HG03558 (cell line): ENCODE measurements around the gene EFHD2.
"Not testable (repeated sequence)": the region's sequence is repeated elsewhere in the genome, so short reads cannot be mapped to it uniquely, and the experiment has no call there.

ENCODE experiments used
- ATAC-seq: cut with Tn5 transposase; IDR thresholded peaks from one replicate; pipeline ENCODE4 v1.9.1; 2021; ENCODE audit warnings: moderate number of reproducible peaks; ENCODE audit not compliant: unreplicated experiment; ENCODE audit errors: extremely low read depth

The EFHD2 gene

DNA sequence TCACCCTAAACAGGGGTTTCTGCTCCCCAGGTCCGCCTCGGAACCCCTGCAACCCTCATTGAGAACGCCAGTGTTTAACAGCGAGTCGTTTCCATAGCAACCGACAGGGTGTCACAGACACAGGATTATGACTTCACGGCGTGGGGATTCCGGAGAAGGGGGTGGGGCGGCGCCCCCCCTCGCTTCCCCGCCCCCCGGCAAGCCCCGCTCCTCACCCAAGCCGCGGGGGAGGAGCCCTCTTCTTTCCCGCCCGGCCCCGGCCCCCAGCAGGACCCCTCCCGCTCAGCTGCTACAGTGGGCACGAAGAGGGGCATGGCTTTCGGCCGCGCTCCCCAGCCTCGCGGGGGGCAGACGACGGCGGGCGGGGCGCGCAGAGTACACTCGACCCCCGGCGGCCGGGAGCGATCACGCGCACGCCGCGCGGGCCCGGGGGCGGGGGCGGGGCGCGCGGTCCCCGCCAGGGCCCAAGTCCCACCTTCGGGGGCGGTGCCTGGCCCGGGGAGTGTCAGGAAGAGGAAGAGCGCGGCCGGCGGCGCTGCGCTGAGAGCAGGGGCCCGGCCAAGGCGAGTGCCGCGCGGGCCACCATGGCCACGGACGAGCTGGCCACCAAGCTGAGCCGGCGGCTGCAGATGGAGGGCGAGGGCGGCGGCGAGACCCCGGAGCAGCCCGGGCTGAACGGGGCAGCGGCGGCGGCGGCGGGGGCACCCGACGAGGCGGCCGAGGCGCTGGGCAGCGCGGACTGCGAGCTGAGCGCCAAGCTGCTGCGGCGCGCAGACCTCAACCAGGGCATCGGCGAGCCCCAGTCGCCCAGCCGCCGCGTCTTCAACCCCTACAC, at the start of gene EFHD2:
TSS of gene EFHD2 (plus strand) at position 501 of the 835 bp plus-strand sequence. CDS start at position 585, 84 bp downstream.
- no peak for ATAC-seq

DNA sequence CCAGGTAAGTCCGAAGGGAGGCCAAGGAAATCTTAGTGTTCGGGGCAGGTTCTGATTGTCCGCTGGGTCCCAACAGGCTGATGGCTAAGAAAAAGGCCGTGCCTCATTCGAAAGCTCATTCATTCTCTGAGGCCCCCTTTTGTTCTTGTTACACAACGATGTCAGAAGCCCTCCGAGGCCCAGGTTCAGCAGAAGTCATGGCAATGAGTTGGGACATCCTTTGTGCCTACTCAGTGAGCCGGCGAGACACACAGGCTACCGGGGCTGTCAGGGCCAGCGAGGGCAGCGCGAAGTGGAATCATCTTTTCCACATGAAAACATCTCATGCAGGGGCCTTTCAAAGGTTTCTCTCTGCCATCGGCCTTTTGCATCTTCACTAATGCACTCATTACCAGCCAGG, 49.0 kb upstream of the EFHD2 start:
- no peak for ATAC-seq

- no peak for ATAC-seq
Measured at GRCh38 chr1:15362096-15362736, 47.5 kb upstream of the EFHD2 start.

DNA sequence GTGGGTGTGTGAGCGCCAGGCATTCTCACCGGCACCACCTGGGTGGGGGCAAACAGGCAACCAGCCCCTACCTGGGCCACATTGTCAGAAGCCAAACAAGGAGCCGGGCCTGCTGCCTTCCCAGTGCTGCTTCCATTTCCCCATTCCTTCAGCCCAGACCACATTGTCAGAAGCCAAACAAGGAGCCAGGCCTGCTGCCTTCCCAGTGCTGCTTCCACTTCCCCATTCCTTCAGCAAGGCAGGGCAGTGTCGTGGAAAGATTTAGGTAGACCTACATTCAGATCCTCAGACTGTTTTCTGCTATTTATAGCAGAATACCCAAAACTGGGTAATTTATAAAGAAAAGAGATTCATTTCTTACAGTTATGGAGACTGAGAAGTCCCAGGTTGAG, 47.0 kb upstream of the EFHD2 start:
- ATAC-seq: no peak

DNA sequence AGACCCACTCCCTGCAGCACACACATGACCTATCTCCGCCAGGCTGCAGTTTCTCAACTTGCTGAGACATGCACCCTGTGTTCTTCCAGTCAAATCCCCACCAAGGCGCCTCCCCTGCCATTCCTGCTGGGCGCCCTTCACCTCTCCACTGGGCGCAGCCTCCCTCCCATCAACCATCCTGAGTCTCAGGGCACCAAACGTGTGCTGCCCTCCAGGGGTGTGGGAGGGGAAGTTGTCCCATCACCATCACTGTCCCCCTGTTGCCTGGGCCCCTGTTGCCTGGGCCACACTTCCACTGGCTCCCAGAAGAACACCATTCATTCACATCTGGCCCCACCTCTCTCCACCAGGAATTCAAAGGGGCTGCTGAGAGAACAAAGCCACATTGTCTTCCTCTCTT, 44.9 kb upstream of the EFHD2 start:
- no peak for ATAC-seq

GRCh38 chr1:15368888-15369287, 40.8 kb upstream of the EFHD2 start:
- ATAC-seq: no peak

DNA sequence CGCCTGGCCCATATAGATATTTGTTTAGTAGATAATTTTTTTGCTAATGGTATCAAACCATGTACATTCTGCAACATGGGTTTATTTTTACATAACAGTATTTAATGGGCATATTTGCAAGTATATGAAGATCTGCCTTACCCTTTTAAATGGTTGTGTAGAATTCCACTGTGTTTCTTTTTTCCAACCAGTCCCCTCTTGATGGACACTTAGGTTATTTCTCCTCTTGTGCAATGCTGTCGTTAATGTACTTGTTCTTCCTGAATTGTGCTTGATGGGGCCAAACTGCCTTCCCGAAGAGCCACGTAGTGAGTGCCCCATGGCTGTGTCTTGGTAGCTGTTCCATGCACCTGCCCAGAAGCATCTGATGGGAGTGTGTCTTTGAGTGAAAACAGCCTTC, 39.4 kb upstream of the EFHD2 start:
- ATAC-seq: no peak

GRCh38 chr1:15370781-15371520, 38.7 kb upstream of the EFHD2 start:
- no peak for ATAC-seq

DNA sequence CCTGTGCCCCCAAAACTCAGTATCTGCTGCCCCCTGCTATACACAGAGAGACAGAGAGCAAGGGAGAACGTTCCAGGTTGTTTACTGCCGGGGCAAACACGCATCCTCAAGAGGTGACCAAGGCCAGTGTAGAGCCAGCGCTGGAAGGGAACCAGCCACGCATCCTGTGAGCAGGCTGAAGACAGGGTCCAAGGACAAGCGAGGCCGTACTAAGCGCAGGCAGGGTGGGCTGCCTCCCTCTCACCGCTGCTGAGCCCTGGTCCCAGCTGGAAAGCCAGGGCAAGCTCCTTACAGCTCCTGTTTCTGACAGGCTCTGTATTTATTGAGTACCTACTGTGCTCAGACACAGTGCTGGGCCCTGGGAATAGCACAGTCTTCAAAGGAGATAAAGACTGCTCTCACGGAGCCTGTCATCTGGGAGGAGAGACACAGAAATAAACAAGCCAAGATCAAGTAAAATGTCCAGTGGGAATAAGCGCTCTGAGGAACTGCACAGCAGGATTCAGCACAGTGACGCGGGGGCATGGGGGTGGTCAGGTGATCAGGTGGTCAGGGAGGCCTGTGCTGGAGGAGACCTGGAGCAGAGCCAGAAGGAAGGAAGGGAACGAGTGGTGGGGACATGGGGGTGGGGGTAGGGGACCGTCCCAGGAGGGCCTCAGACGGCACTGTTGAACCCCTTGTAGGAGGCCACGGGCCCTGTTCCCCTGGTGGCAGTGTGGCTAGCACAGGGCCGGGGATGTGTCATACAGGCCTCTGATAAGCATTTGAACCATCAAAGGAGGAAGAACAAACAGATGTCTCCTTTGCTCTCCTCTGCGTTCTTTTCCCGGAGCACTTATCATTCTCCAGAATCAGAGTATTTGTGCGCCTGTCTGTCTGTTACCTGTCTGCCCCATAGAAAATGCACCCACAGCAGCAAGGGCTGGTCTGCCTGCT, 37.8 kb upstream of the EFHD2 start:
- ATAC-seq: no peak

DNA sequence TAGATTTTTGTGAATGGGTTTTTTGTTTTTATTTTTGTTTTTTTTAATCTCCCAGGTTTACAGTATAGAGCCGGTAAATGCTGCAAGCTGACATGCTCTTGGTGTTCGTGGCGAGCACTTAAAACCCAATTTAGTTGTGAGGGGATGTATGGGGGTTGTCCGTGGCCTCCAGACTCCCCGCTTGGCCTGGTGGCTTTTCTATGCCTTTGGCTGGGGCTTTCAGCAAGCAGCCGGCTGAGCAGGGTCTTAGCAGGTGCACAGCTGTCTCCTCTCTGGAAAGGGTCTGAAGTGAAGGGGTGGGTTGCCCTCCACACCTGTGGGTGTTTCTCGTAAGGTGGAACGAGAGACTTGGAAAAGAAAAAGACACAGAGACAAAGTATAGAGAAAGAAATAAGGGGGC, 31.0 kb upstream of the EFHD2 start:
- ATAC-seq: no peak

- ATAC-seq: not testable (repeated sequence)
Measured at GRCh38 chr1:15379151-15379550, 30.5 kb upstream of the EFHD2 start.

DNA sequence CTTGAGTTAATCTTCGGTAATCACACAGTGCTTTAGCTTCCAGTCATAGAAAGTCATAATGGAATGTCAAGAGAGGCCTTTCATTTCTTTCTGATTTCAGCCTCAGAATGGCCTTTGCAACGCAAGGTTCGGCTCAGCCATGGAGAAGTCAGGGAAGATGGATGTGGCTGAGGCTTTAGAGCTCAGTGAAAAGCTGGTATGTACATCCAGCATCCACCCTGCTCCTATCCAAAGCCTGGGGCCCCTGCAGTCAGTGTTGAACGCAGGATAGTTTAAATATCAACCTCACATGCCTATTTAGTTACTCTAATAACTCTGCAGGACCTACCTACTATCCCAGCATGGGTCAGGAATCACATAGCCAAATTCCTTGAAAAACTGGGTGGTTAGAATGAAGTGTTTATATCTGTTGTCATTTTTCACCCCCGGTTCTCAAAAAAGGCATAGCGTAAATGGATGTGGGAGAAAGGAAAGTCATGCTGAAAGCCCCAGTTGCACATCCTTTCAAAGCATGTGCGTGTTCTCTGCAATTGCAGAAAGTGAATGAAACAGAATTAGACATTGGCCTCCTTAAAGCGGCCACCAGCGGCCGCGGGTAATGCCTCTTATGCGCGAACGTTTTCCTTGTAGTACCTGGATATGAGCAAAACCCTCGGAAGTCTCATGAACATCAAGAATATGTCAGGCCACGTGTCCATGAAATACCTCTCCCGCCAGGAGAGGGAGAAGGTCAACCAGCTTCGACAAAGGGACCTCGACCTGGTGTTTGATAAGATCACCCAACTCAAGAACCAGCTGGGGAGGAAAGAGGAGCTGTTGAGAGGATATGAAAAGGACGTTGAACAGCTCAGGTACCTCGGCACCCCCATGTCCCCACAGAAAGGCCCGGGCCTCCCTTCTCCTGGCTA, 28.8 kb upstream of the EFHD2 start:
- ATAC-seq: no peak

- ATAC-seq: no peak
Measured at GRCh38 chr1:15381805-15382204, 27.9 kb upstream of the EFHD2 start.

GRCh38 chr1:15382601-15383518, 26.8 kb upstream of the EFHD2 start:
- no peak for ATAC-seq

GRCh38 chr1:15383810-15384209, 25.9 kb upstream of the EFHD2 start:
- no peak for ATAC-seq

DNA sequence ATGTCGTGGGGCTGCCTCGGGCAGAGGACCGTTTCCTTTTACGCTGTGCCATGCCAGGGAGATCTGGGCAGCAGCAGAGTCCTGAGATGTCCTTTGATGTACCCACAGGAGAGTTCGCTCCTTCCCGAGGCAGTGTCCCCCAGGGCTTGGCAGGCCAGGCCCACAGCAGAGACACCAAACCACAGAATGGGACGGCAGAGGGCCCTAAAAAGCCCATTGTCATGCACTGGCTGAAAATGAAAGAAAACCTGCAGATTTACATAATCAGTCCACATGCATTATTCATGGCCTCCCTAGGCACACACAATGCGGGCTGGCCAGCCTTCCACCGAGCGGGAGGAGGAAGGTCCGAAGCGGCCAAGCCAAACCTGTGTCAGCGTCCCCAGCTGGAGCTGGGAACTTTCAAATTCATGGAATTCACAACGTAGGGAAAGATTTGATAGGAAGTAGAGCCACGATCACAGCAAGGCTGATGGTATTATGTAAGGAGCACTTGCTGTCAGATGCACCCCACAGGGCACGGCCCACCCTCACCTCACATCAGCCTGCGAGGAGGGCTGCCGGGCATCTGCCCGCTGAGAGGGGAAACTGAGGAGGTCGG, 25.3 kb upstream of the EFHD2 start:
- no peak for ATAC-seq

- ATAC-seq: no peak
Measured at GRCh38 chr1:15385420-15385819, 24.3 kb upstream of the EFHD2 start.
